Epithelial cell of proximal tubule (primary cell): Measurements from ENCODE around the gene RIC1. TPM values are rescaled to one million over a fixed set of nuclear protein-coding genes. Genes with fewer than 3 reads are reported as not detected.
"Not testable (repeated sequence)": the region's sequence is repeated elsewhere in the genome, so short reads cannot be mapped to it uniquely, and the experiment has no call there.

Experiments
- DNase-seq: peaks from one replicate; pipeline ENCODE4 v3.0.0-alpha.2; 2011; ENCODE audit warnings: low read depth
- H3K4me3 ChIP-seq: 2 replicates; pipeline ENCODE4 v1.5.1; 2011; ENCODE audit warnings: low read depth, mild to moderate bottlenecking, low read length
- total RNA-seq: library from RNA; depleted of rRNA; stranded (reverse); fragments of >200 nt; gene quantifications from 2 replicates; pipeline ENCODE4 v1.2.3, GENCODE V29; 2015
- TF ChIP-seq, protein P1 (sequence below): conservative IDR thresholded peaks from 2 replicates; pipeline ENCODE4 v1.5.1; 2012; ENCODE audit warnings: low read depth, mild to moderate bottlenecking, low read length

Gene RIC1
- total RNA-seq, 1 donor from 2014 or later: 12.7 TPM

DNA sequence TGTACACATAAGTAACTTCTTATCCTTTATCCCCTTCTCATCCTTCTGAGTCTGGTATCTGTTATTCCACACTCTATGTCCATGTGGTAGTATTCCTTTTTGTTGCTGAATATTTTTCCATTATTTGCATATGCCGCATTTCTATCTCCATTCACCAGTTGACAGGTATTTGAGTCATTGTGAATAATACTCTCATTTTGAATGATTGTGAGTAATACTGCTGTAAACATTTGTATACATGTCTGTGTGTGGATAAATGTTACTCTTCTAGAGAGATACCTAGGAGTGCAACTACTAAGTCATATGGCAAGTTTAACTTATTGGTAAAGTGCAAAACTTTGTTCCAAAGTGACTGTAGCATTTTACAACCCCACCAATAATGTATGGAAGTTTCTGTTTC is 15.6 kb downstream of the RIC1 start:
- DNase-seq: no peak
- TF ChIP-seq, protein P1, sequence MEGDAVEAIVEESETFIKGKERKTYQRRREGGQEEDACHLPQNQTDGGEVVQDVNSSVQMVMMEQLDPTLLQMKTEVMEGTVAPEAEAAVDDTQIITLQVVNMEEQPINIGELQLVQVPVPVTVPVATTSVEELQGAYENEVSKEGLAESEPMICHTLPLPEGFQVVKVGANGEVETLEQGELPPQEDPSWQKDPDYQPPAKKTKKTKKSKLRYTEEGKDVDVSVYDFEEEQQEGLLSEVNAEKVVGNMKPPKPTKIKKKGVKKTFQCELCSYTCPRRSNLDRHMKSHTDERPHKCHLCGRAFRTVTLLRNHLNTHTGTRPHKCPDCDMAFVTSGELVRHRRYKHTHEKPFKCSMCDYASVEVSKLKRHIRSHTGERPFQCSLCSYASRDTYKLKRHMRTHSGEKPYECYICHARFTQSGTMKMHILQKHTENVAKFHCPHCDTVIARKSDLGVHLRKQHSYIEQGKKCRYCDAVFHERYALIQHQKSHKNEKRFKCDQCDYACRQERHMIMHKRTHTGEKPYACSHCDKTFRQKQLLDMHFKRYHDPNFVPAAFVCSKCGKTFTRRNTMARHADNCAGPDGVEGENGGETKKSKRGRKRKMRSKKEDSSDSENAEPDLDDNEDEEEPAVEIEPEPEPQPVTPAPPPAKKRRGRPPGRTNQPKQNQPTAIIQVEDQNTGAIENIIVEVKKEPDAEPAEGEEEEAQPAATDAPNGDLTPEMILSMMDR: no peak

DNA sequence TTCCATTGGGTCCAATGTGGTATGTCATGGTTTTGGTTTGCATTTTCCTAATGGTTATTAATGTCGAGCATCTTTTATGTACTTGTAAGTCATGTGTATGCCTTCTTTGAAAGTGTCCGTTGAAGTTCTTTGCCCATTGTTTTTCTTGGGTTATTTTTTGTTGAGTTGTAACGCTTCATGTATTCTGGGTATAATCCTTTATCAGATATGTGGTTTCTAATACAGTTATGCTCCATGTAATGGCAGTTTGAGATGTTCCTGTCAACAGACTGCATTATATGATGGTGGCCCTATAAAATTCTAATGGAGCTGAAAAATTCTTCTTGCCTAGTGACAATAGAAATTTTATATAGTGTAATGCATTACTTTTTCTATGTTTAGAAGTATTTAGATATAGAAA is 17.2 kb downstream of the RIC1 start:
- TF ChIP-seq, protein P1: no peak
- H3K4me3 ChIP-seq: no peak overlapping the region
- no peak for DNase-seq

More for the DNA sequence above, 15.6 kb downstream of the RIC1 start:
- no peak overlapping the region for H3K4me3 ChIP-seq

DNA sequence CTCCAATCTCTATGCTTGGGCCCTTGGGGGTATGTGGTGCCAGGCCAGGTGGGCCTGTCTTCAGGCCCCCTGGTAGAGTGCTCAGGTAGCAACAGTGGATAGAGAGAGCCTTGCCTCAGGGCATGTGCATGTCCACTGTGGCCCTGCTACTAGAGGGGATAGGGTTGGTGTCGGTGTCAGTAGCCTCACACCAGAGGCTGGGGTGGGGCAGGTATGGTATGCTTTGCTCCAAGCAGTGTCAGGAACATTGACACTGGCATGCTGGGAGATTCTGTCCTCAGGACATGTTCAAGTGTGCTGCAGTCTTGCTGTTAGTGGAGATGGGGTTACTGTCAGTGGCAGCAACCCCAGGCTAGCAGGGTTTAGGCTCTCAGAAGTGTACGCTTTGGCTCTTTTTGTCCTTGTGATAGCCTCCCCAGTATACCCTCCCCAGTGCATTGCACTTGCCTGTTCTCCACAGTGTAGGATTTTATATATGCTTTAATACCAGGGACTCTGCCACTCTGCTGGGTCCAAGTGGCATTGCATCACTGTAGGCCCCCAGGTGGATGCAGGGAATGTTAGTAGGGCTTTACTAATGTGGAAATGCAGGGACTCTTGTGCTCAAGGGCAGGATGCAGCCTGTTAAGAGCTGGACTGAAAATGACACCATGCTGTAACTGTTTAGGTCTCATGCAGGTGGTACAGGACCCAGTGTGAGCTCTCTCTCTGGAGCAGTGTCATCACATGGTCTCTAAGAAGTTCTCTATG is 21.6 kb downstream of the RIC1 start:
- TF ChIP-seq, protein P1: no peak
- no peak overlapping the region for H3K4me3 ChIP-seq
- DNase-seq: no peak

DNA sequence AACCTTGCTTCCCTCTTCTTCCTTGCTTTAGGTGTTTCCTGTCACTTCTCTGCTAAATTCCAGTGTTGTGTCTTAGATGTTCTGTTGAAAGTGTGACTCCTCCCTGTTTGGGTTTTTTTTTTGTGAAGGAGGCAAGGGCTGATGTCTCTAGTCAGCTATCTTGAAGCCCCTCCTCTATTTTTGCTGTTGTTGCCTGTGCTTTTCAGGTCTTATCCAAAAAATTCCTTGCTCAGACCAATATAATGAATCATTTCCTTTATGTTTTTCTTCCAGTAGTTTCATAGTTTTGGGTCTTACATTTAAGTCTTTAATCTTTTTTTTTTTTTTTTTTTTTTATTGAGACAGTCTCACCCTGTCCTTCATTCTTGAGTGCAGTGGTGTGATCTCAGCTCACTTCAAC is 22.3 kb downstream of the RIC1 start:
- TF ChIP-seq, protein P1: no peak
- H3K4me3 ChIP-seq: no peak overlapping the region
- DNase-seq: no peak

DNA sequence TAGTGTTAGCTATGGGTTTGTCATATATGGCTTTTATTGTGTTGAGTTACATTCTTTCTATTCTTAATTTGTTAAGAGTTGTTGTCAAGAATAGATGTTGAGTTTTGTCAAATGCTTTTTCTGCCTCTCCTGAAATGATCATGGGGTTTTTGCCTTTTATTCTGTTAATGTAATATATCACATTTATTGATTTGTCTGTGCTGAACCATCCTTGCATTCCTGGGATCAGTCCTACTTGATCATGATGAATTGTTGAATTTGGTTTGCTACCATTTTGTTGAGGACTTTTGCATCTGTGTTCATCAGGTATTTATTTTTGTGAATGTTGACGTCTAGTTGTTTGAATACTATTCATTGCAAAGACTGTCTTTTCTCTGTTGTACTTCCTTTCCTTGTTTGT is 23.9 kb downstream of the RIC1 start:
- no peak for DNase-seq
- H3K4me3 ChIP-seq: no peak overlapping the region
- TF ChIP-seq, protein P1: no peak

DNA sequence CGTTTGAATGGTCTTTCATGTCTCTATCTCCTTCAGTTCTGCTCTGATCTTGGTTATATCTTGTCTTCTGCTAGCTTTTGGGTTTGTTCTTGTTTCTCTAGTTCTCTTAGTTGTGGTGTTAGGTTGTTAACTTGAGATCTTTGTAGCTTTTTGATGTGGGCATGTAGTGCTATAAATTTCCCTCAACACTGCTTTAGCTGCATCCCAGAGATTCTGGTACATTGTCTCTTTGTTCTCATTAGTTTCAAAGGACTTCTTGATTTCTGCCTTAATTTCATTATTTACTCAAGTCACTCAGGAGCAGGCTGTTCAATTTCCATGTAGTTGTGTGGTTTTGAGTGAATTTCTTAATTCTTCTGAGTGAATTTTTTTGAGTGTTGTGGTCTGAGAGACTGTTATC is 33.9 kb downstream of the RIC1 start:
- H3K4me3 ChIP-seq, DNase-seq: not testable (repeated sequence)

DNA sequence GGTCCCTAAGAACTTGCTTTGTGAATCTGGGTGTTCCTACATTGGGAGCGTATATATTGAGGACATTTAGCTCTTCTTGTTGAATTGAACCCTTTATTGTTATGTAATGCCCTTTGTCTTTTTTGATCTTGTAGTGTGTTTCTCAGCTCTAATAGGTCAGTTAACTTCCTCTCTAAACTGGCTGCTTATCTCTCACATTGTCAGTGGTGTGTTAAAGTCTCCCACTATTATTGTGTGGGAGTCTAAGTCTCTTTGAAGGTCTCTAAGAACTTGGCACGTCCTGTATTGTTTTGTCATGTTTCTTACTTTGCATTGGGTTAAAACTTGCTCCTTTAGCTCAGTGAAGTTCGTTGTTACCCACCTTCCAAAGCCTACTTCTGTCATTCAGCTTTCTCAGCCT is 36.2 kb downstream of the RIC1 start:
- TF ChIP-seq, protein P1: no peak
- H3K4me3 ChIP-seq: no peak overlapping the region
- DNase-seq: no peak
